ENCODE results near the gene RPS19BP1.

RPS19BP1 gene

GRCh38 chr22:39490135-39490798, 42.3 kb downstream of the RPS19BP1 start:
- no peak for DNase-seq (ENCODE audit: low spot score)

- no peak for DNase-seq (ENCODE audit: low spot score)
Observed at GRCh38 chr22:39489094-39490068, 43.2 kb downstream of the RPS19BP1 start.

- no peak for DNase-seq (ENCODE audit: low spot score)
Observed at GRCh38 chr22:39488563-39489083, 43.9 kb downstream of the RPS19BP1 start.

DNA sequence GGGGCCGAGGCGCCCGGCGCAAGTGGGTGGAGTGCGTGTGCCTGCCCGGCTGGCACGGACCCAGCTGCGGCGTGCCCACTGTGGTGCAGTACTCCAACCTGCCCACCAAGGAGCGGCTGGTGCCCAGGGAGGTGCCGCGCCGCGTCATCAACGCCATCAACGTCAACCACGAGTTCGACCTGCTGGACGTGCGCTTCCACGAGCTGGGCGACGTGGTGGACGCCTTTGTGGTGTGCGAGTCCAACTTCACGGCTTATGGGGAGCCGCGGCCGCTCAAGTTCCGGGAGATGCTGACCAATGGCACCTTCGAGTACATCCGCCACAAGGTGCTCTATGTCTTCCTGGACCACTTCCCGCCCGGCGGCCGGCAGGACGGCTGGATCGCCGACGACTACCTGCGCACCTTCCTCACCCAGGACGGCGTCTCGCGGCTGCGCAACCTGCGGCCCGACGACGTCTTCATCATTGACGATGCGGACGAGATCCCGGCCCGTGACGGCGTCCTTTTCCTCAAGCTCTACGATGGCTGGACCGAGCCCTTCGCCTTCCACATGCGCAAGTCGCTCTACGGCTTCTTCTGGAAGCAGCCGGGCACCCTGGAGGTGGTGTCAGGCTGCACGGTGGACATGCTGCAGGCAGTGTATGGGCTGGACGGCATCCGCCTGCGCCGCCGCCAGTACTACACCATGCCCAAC, 44.6 kb downstream of the RPS19BP1 start:
- DNase-seq (ENCODE audit: low spot score): no peak

DNA sequence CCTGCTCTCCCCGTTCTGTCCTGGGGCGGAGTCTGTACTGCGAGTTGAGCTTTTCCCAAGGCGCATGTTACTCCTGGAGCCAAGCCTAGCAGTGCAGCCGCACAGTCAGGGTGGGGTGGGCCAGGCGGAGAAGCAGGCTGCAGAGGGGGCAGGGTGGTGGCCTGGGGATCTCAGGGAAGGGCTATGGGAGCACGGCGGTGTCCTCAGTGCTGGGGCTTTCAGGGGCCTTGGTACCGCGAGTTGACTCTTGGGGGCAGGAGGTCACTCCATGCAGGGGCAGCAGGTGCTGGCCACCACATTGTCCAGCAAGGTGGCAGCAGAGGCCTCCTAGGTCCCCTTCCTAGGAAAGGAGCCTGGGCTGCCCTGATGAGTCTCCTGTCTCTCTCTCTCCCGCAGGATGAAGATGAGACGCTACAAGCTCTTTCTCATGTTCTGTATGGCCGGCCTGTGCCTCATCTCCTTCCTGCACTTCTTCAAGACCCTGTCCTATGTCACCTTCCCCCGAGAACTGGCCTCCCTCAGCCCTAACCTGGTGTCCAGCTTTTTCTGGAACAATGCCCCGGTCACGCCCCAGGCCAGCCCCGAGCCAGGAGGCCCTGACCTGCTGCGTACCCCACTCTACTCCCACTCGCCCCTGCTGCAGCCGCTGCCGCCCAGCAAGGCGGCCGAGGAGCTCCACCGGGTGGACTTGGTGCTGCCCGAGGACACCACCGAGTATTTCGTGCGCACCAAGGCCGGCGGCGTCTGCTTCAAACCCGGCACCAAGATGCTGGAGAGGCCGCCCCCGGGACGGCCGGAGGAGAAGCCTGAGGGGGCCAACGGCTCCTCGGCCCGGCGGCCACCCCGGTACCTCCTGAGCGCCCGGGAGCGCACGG, 45.4 kb downstream of the RPS19BP1 start:
- DNase-seq (ENCODE audit: low spot score): no peak

- DNase-seq (ENCODE audit: low spot score): no peak
Observed at GRCh38 chr22:39482768-39483167, 49.8 kb downstream of the RPS19BP1 start.

DNA sequence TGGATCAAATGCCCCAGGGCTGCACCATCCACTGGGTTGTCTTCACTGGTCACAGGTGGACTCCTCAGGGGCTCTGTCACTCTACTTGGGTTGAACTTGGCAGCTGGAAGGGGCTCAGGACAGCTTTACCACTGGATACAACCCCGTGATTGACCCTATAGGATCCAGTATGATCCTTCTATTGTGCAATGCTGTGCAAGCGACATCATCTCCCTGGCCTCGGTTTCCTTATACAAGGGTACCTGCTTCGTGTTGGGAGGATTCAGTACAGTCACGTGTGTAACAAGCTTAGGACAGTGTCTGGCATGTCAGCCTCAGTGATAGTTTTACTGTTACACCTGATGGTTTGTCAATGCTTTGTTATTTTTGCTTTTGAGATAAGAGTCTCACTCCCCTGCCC, 51.0 kb downstream of the RPS19BP1 start:
- DNase-seq (ENCODE audit: low spot score): no peak

- no peak for DNase-seq (ENCODE audit: low spot score)
Observed at GRCh38 chr22:39481054-39481453, 51.5 kb downstream of the RPS19BP1 start.

DNA sequence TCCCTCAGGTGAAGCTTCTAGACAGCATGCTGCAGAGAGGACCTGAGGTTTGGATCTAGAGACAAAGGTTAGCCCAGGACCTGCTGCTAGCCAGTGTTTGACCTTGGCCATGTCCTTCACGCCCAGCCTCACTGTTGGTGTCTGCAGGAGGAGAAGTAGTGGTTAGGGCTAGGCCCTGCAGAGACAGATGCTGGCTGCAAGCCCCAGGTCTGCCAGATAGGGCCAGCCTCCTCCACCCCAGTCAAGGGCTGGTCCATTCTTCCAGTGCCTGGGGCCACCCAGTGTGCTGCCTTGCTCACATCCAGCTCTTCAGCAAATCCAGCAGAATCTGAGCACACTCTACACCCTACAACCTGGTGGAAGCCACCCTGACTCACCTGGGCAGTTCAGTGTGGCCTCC, 52.0 kb downstream of the RPS19BP1 start:
- no peak for DNase-seq (ENCODE audit: low spot score)

GRCh38 chr22:39479254-39479653, 53.3 kb downstream of the RPS19BP1 start:
- DNase-seq (ENCODE audit: low spot score): no peak
